HS-5 (cell line): Measurements from ENCODE around the gene GALNT12.

ENCODE experiments used
- DNase-seq: peaks from one replicate; pipeline ENCODE4 v3.0.0-alpha.2; 2012; ENCODE audit warnings: low read depth

GALNT12 gene, protein sequence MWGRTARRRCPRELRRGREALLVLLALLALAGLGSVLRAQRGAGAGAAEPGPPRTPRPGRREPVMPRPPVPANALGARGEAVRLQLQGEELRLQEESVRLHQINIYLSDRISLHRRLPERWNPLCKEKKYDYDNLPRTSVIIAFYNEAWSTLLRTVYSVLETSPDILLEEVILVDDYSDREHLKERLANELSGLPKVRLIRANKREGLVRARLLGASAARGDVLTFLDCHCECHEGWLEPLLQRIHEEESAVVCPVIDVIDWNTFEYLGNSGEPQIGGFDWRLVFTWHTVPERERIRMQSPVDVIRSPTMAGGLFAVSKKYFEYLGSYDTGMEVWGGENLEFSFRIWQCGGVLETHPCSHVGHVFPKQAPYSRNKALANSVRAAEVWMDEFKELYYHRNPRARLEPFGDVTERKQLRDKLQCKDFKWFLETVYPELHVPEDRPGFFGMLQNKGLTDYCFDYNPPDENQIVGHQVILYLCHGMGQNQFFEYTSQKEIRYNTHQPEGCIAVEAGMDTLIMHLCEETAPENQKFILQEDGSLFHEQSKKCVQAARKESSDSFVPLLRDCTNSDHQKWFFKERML

DNA sequence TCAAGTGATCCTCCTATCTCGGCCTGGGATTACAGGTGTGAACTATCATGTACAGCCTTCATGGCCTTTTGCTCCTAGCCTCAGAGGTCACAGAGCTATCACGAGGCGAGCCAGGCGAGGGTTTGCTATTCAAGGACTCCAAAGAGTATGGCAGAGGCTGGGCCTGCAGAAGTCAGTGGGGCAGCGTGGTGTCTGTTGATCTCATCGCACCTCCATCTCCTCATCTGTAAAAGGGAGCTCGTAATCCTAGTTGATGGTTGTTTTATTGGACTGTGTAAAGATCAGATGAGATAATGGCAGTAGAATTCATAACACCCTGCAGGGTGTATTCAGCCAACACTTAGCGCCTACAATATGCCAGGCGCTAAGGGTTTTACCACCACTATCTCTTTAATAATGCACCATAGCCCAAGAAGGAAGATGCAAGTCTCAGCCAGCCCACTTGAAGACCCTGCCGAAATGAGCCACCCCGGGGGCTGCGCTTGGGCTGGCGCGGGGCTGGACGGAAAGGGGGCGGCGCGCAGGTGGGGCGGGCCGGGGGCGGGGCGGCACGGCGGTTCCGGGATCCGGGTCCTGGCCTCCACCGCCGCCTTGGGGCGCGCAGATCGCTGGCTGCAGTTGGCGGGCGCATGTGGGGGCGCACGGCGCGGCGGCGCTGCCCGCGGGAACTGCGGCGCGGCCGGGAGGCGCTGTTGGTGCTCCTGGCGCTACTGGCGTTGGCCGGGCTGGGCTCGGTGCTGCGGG lies at the start of gene GALNT12:
TSS of gene GALNT12 (plus strand) at position 601 of the 744 bp plus-strand sequence. CDS start at position 630, 29 bp downstream.
- DNase-seq, result no peak

DNA sequence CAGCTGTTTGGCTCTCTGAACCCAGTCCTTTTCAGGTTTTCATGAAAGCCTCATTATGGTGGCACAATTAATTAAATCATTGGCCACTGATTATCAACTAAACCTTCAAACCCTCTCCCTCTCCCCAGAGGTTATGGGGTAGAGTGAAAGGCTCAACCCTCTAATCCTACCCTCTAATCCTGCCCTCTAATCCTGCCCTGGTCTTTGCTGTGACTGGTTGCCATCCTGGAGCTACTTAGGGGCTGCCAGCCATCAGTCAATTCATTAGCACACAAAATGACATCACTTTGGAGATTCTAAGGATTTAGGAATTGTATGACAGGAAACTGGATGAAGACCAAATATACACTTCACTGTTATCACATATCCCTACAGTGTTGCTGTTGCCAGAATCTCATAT lies 47.2 kb upstream of the GALNT12 start:
- DNase-seq, result no peak

DNA sequence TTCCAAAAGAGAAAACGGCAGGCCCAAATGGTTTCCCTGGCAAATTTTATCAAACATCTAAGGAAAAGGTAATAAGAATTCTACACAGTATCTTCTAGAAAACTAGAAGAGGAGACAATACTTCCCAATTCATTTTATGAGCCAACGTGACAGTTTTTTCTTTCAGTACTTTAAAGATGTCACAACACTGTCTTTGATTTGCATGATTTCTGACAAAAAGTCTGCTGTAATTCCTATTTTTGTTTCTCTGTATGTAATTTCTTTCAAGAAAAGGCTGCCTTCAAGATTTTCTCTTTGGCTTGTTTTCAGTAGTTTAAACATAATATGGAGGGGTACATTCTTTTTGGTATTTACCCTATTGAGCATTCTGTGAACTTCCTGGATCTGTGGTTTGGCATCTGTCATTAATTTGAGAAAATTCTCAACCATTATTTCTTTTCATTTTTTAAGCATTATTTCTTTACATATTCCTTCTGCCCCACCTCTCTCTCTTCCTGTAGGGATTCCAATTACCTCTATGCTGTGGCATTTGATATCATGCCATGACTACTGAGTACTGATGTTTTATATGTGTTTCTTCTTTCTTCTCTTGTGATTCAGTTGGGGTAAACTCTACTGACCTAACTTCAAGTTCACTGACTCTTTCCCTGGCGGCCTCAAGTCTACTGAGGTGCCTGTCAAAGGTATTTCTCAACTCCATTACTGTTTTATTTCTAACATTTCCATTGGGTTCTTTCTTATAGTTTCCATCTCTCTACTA lies 43.3 kb upstream of the GALNT12 start:
- DNase-seq, result no peak

DNA sequence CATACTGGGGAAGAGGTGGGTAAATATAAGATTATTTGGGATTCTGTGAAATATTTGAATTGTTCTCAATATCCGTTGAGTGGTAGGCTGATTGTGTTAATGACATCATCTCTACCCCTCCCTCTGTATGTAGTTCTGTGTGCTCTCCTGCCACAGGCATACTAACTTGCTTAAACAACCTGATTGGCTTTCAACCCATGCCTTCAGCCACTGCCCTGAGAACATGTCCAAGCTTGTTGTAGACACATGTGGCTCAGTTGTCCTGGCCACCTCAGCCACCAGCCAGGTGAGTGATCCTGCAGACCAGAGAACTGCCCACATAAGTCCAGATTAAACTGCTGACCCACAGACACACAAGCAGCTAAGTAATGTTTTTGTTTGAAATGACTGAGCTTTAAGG lies 42.2 kb upstream of the GALNT12 start:
- no peak for DNase-seq

DNA sequence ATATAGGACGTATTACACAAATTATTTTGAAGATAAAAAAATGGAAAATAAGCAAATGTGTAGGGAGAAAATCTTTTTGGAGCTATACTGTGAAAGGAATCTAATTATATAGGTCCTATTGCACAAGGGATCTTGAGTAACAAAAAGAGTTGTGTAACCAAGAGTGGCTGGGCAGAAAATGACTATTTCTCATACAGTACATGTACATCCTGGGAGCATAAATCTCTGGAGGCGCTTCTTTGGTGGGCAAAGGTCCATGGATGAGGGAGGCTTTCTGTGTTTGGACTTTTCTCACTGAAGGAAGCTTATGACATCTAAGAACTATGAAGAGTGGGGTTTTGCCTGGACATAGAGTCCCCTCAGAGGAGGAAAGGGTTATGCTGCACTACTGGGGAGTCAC lies 40.9 kb upstream of the GALNT12 start:
- DNase-seq, result no peak

DNA sequence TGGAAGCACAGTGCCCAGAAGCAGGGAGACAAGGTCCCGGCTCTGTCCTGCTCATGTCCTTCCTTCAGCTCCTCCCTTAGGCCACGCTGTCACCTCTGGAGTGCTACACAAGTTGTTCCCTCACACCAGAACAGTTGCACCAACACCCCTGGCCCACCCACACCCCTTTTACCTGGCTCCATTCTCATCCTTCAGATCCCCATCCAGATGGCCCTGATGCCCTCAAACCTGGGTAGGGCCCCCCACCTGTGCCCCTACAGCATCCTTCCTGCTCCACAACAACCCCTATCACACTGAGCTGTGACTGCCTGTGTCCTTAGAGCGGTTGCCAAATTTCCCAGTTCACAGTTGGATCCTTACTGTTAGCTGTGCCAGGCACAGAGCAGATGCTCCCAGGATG lies 40.3 kb upstream of the GALNT12 start:
- no peak for DNase-seq

DNA sequence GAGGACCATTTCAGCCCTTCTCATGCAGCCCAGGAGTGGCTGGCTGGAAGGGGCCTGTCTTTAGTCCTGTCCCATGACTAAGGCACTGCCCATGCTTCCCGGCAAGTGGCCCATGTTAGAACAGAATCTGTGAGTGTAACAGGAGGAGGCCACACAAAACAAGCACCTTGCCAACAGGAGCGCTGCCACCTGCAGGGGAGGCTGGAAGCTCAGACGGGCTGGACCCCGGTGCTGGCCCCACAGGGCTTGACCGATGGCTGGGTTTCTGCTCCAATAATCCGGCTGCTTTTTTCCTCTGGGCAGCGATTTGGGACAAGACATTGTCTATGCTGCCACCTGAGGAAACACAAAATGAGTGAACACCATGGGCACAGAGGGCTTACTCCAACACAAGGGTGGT lies 39.6 kb upstream of the GALNT12 start:
- no peak for DNase-seq

DNA sequence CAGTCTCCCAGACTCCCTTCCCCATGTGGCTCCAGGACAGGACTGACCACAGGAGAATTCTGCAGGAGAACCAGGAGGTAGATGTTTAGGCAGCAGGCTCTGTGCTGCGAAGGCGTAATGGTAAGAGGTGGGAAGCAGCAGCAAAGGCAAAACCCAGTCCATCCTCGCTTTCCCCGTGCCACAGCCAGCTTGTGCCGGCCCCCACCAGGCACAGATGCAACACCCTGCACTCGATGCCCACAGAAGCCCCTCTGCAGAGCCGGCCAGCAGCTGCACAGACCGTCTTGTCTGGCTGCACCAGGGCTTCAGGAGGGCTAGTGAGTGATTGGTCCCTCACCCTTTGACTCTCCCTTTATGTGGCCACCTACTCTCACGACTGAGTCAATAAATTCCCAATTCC lies 39.1 kb upstream of the GALNT12 start:
- no peak for DNase-seq

DNA sequence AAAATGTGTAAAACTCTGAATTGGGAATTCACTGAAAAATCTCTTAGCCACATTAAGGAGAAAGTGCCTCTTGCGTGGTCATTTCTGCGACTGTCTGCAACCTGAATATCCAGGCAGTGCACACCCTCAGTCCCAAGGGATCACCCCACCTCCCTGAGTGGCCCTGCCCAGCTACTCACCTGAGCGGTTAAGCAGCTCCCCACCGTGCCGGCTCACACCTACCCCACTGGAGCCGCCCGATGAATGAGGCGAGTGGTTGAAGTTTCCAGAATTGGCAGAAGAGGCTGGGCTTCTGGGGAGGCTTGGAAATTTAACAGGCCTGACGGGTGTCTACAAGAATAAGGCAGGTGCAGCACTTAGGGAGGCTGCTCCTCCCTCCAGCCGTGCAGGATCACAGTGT lies 36.8 kb upstream of the GALNT12 start:
- DNase-seq, result no peak

DNA sequence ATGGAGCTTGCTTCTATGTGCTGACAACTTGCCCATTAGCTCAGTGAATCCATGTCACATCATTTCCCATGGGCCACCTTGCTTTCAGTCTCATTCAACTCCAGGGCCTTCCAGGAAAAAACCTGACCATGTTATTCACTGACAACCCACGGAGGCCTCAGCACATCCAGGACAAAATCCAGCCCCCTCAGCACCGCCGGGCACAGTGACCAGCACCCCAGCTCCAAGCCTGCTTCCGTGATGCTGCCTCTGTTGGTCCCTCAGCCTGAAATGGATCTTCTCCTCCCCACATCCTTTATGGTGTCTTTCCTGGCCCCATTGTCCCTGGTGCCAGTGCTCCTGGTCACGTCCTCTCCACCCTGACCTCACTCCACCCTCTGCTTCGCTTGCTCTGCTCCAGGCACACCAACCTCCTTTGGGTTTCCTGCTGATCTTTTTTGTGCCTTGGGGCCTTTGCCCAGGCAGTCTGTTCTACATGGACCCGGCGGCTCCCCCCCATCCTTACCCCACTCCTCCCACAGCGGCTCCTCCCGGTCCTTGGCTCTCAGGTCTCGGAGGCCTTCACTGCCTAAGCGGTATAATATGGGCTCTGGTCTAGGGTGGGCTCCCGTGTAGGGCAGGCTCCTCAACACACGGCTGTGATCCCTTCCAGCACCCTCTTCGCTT lies 36.1 kb upstream of the GALNT12 start:
- no peak for DNase-seq

DNA sequence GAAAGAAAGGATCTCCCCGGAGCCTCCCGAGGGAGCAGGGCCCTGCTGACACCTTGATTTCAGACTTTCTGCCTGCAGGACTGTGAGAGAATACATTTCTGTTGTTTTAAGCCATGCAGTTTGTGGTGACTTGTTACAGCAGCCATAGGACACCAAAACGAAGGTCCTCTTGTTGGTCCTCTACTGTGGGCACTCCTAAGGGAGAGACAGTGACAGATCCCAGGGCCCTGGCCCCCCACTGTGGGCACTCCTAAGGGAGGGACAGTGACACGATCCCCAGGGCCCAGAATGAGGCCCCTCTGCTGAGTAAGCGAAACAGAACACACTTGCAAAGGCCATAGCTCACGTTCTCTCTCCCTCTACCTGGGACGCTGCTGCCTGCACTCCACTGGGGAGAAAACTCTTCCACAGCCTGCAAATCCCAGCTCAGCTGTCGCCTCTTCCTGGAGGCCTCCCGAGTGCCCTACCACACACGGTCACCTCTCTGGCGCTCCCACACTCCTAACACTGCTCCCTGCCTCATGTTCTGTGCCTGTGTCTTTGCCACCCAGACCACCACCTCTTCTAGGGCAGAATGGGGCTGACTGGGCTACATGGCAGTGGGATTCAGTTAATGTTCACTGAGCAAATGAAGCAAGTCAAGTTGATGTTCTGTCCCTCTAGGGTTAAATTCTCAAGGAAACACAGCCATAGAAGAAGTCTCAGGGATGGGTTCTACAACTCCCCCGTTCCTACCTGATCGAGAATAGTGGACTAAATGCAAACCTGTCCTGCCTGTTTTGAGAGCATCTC lies 34.9 kb upstream of the GALNT12 start:
- no peak for DNase-seq

DNA sequence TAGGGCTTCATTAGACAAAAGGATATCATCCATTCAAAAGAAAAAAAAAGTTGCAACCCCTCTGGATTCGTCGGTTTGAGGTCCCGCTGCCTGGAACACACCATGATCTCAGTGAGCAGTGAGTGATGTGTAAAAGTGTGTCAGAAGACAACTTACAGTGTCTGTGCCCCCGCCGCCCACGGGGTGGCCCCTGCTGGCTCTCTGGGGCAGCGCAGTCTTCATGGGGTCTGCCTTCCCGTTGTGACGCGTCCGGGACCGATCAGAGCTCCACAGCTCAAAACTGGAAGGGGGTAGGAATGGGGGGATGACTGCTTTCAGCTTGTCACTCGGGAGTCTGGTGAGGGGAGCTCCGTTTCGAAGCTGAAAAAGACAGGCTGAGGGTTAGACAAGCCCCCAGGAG lies 33.7 kb upstream of the GALNT12 start:
- DNase-seq, result no peak

DNA sequence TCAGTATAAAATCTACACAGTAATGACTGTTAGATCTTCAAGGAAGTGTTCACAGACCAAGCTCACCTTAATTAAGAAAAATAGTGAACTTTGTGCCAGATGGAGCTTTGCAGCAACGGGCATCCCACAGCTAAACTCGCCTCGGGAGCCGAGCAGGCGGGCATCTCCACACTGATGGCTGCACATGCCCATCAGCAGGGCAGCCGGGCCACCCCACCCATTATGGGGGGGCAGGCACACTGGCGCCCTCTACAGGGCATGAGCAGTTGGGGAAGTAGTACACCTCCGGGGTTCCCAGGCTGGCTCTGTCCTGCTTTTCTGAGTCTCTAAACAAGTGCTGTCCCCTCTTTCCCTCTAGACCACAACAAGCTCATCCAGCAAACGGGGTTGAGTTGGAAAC lies 32.7 kb upstream of the GALNT12 start:
- no peak for DNase-seq

DNA sequence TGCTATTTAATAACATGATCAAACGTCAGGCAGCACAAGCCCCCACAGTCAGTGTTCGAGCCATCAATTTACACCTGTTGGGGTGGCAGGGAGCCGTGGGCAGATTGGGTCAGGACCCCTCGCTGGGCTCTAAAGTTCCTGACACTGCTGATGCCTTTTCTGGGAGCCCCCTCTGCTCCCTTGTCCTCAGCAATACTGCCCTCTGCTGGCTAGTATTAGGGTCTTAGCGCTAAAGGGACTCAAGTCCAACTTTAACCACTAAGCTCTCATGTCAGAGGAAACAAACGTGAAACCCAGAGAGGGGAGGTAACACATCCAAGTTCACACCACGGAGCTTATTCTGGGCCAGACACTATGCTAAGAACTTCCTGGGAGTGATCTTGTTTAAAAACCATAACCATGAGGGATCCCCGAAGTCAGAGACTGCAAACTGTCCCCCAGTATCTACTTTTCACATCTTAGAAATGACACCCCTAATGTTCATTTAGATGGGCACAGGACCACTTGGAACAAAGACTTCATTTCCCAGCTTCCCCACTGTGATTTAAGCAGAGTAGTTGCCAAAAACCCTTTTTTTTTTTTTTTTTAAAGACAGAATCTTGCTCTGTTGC lies 31.5 kb upstream of the GALNT12 start:
- no peak for DNase-seq

DNA sequence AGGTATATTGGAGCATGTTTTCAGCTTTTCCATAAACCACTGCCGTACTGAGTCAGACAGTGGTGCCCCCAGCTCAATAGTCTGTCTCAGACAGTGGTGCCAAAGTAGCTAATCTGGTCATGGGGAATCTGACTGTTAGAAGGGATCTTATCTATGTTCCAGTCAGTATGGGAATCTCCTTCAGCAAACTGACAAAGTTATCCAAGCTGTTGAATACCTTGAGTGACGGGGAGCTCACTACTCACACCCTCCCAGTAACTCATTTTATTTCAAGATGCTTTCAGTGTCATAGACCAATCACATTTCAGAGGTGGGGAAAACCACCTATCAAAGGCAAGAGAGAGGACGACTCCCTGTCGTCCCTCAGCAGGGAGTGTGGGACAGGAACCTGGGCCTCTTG lies 29.9 kb upstream of the GALNT12 start:
- DNase-seq, result no peak

DNA sequence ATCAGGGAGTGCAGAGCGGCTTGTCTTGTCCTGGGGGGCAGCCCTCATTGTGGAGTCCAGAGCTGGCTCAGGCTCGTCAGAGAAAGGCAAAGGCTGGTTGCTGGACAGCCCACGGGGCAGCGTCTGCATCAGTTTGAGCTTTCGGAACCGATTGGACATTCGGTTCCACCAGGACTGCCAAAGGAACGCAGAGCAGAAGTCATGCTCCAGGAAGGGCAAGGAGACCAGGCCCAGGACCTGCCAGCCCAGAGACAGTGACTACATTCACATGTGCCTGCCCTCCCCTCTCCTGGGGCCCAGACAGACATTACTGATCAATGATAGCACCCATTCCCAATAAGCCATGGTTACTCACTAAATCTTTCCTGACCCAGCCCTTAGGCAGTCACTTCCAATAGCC lies 29.2 kb upstream of the GALNT12 start:
- no peak for DNase-seq

DNA sequence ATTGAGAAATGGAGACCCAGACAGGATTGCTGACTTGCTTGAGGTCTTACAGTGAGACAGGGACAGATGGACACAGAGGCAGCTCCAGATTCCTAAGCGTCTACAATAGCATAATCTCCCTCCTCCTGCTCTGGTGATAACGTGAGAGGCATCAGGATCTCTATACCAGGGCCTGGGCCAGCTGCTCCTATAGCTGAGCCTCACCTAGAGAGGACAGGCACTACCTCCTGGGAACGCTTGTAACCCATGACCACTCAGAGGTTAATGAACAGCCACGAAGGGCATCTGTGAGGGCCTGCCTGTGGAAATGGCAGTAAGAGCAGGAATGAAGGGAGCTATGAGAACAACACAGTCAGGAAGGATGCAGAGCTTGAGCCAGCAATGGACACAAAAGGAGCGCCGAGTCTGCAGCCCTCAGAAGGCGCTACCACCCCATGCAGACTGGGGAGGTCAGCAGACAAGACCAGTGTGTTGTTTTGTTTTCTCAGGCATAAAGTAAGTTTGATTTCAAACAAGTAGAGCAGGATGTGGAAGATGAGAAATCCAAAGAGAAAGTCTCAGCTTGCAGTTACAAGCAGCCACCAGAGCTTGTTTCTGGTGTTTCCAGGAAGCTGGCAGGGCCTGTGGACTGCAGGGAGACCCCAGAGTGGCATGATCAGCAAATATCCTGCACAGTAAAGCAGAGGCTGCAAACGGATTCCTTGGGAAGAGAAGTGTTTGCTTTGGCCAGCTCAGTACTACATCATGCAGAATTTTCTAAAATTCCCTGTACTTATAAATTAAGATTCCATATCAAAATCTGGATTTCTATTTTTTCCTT lies 28.5 kb upstream of the GALNT12 start:
- no peak for DNase-seq

DNA sequence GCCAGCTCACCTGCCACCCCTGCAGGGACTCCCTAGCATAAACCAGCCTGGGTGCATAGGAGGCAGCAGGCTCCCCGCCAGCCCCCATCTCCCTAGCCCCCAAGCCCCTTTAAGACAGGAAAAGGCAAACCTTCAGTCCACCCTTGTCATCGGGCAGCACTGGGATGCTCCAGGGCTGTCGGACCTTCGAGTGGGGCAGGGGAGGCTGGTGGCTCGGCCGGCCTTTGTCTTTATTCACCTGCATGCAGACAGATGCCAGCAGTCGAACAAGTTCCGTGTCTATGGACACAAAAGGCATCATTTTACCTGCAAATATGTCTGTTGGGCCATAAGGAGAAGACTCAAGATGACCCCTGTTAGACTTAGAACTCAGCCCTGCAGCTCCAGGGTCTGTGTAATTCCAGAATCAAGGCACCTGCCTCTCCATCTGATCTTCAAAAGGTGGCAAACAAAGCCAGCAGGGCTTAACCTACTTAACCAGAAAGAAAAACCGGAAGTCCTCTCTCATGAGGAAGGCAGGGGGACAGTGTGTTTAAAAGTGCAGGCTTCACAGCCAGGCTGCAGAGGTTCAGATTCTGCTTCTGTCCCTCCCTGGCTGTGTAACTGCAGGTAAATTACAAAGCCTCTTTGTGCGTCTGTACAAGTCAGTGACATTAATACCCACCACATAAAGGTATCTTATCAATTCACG lies 27.3 kb upstream of the GALNT12 start:
- no peak for DNase-seq
